ENCODE results near the gene MCMBP.
"Not testable (repeated sequence)": the region's sequence is repeated elsewhere in the genome, so short reads cannot be mapped to it uniquely, and the experiment has no call there.

Gene MCMBP

GRCh38 chr10:119872610-119872859 is at the start of gene MCMBP:
Gene MCMBP (minus strand): TSS chr10:119872843. CDS start chr10:119872584, 259 bp downstream.
- no peaks in the 10 kb centered on the region for H3K9me3 ChIP-seq (ENCODE audit: insufficient read depth, low read length)
- no peaks in the 10 kb centered on the region for H3K4me1 ChIP-seq (ENCODE audit: insufficient read depth, insufficient read length)
- TF ChIP-seq SUZ12 (IDR thresholded peaks at IDR 0.05; ENCODE audit: extremely low read depth, insufficient read depth, insufficient read length) (no peak), YY1 (IDR thresholded peaks at IDR 0.05; ENCODE audit: insufficient read depth, insufficient read length) (no peak), ZNF274 (IDR thresholded peaks at IDR 0.05; ENCODE audit: low read depth, low read length) (no peak)
- DNase-seq (ENCODE audit: low read depth, low spot score), result no peak
- peaks cover under 1% of the 10 kb centered on the region for H3K36me3 ChIP-seq (ENCODE audit: insufficient read depth, insufficient read length, low read length)
- peak within 1 kb of the TSS; percentile 95 for H3K9ac ChIP-seq (ENCODE audit: insufficient read length, low read depth)
- H3K4me3 ChIP-seq (ENCODE audit: insufficient read length, low read depth), result peak within 1 kb of the TSS; percentile 85
- no peaks in the 10 kb centered on the region for H3K27me3 ChIP-seq (ENCODE audit: insufficient read depth, insufficient read length)

- Histone ChIP-seq H3K4me3 (ENCODE audit: insufficient read length, low read depth) (no peak overlapping the region), H3K27me3 (ENCODE audit: insufficient read depth, insufficient read length) (no peaks in the 10 kb centered on the region), H3K9ac (ENCODE audit: insufficient read length, low read depth) (no peak overlapping the region), H3K4me1 (ENCODE audit: insufficient read depth, insufficient read length) (no peaks in the 10 kb centered on the region), H3K36me3 (ENCODE audit: insufficient read depth, insufficient read length, low read length) (peaks cover 73% of the 10 kb centered on the region), H3K9me3 (ENCODE audit: insufficient read depth, low read length) (no peaks in the 10 kb centered on the region)
- TF ChIP-seq SUZ12 (IDR thresholded peaks at IDR 0.05; ENCODE audit: extremely low read depth, insufficient read depth, insufficient read length), result no peak
- no peak for TF ChIP-seq YY1 (IDR thresholded peaks at IDR 0.05; ENCODE audit: insufficient read depth, insufficient read length)
- no peak for TF ChIP-seq ZNF274 (IDR thresholded peaks at IDR 0.05; ENCODE audit: low read depth, low read length)
- DNase-seq (ENCODE audit: low read depth, low spot score), result no peak
These were observed 47.2 kb upstream of the MCMBP start for GRCh38 chr10:119919826-119920225.

- H3K27me3 ChIP-seq (ENCODE audit: insufficient read depth, insufficient read length), result no peaks in the 10 kb centered on the region
- TF ChIP-seq SUZ12 (IDR thresholded peaks at IDR 0.05; ENCODE audit: extremely low read depth, insufficient read depth, insufficient read length), result no peak
- TF ChIP-seq YY1 (IDR thresholded peaks at IDR 0.05; ENCODE audit: insufficient read depth, insufficient read length), result no peak
- no peak for TF ChIP-seq ZNF274 (IDR thresholded peaks at IDR 0.05; ENCODE audit: low read depth, low read length)
- H3K9me3 ChIP-seq (ENCODE audit: insufficient read depth, low read length), result no peaks in the 10 kb centered on the region
- DNase-seq (ENCODE audit: low read depth, low spot score), result no peak
- no peak overlapping the region for H3K4me3 ChIP-seq (ENCODE audit: insufficient read length, low read depth)
- H3K36me3 ChIP-seq (ENCODE audit: insufficient read depth, insufficient read length, low read length), result peaks cover 75% of the 10 kb centered on the region
- H3K9ac ChIP-seq (ENCODE audit: insufficient read length, low read depth), result no peak overlapping the region
- H3K4me1 ChIP-seq (ENCODE audit: insufficient read depth, insufficient read length), result no peaks in the 10 kb centered on the region
These were observed 46.6 kb upstream of the MCMBP start for GRCh38 chr10:119919271-119919670.

- Histone ChIP-seq H3K27me3 (ENCODE audit: insufficient read depth, insufficient read length) (no peaks in the 10 kb centered on the region), H3K9ac (ENCODE audit: insufficient read length, low read depth) (no peak overlapping the region), H3K4me1 (ENCODE audit: insufficient read depth, insufficient read length) (no peaks in the 10 kb centered on the region), H3K9me3 (ENCODE audit: insufficient read depth, low read length) (no peaks in the 10 kb centered on the region), H3K36me3 (ENCODE audit: insufficient read depth, insufficient read length, low read length) (peaks cover 79% of the 10 kb centered on the region), H3K4me3 (ENCODE audit: insufficient read length, low read depth) (no peak overlapping the region)
- no peak for DNase-seq (ENCODE audit: low read depth, low spot score)
- TF ChIP-seq YY1 (IDR thresholded peaks at IDR 0.05; ENCODE audit: insufficient read depth, insufficient read length) (no peak), ZNF274 (IDR thresholded peaks at IDR 0.05; ENCODE audit: low read depth, low read length) (no peak), SUZ12 (IDR thresholded peaks at IDR 0.05; ENCODE audit: extremely low read depth, insufficient read depth, insufficient read length) (no peak)
These were observed 45.1 kb upstream of the MCMBP start for GRCh38 chr10:119917777-119918176.

GRCh38 chr10:119910689-119911088 is 38.0 kb upstream of the MCMBP start:
- H3K27me3 ChIP-seq (ENCODE audit: insufficient read depth, insufficient read length), result no peaks in the 10 kb centered on the region
- no peaks in the 10 kb centered on the region for H3K4me1 ChIP-seq (ENCODE audit: insufficient read depth, insufficient read length)
- no peak for DNase-seq (ENCODE audit: low read depth, low spot score)
- no peak overlapping the region for H3K9ac ChIP-seq (ENCODE audit: insufficient read length, low read depth)
- no peak for TF ChIP-seq SUZ12 (IDR thresholded peaks at IDR 0.05; ENCODE audit: extremely low read depth, insufficient read depth, insufficient read length)
- TF ChIP-seq ZNF274 (IDR thresholded peaks at IDR 0.05; ENCODE audit: low read depth, low read length), result no peak
- no peak for TF ChIP-seq YY1 (IDR thresholded peaks at IDR 0.05; ENCODE audit: insufficient read depth, insufficient read length)
- H3K4me3 ChIP-seq (ENCODE audit: insufficient read length, low read depth), result no peak overlapping the region
- H3K36me3 ChIP-seq (ENCODE audit: insufficient read depth, insufficient read length, low read length), result peaks cover 76% of the 10 kb centered on the region
- H3K9me3 ChIP-seq (ENCODE audit: insufficient read depth, low read length), result no peaks in the 10 kb centered on the region

- no peak overlapping the region for H3K9ac ChIP-seq (ENCODE audit: insufficient read length, low read depth)
- no peak overlapping the region for H3K4me3 ChIP-seq (ENCODE audit: insufficient read length, low read depth)
- no peaks in the 10 kb centered on the region for H3K27me3 ChIP-seq (ENCODE audit: insufficient read depth, insufficient read length)
- no peaks in the 10 kb centered on the region for H3K9me3 ChIP-seq (ENCODE audit: insufficient read depth, low read length)
- peaks cover 81% of the 10 kb centered on the region for H3K36me3 ChIP-seq (ENCODE audit: insufficient read depth, insufficient read length, low read length)
- DNase-seq (ENCODE audit: low read depth, low spot score), result no peak
- no peaks in the 10 kb centered on the region for H3K4me1 ChIP-seq (ENCODE audit: insufficient read depth, insufficient read length)
- no peak for TF ChIP-seq YY1 (IDR thresholded peaks at IDR 0.05; ENCODE audit: insufficient read depth, insufficient read length)
- TF ChIP-seq ZNF274 (IDR thresholded peaks at IDR 0.05; ENCODE audit: low read depth, low read length), result no peak
- no peak for TF ChIP-seq SUZ12 (IDR thresholded peaks at IDR 0.05; ENCODE audit: extremely low read depth, insufficient read depth, insufficient read length)
These were observed 35.5 kb upstream of the MCMBP start for GRCh38 chr10:119908166-119908565.

- H3K9ac ChIP-seq (ENCODE audit: insufficient read length, low read depth); H3K27me3 ChIP-seq (ENCODE audit: insufficient read depth, insufficient read length); H3K4me3 ChIP-seq (ENCODE audit: insufficient read length, low read depth); DNase-seq (ENCODE audit: low read depth, low spot score); H3K4me1 ChIP-seq (ENCODE audit: insufficient read depth, insufficient read length); H3K9me3 ChIP-seq (ENCODE audit: insufficient read depth, low read length): not testable (repeated sequence)
- peaks cover 85% of the 10 kb centered on the region for H3K36me3 ChIP-seq (ENCODE audit: insufficient read depth, insufficient read length, low read length)
These were observed 35.1 kb upstream of the MCMBP start for GRCh38 chr10:119907695-119908094.

All from NT2/D1 (cell line).